GM12892 (cell line): ENCODE data around the gene ABHD4.
"Not testable (repeated sequence)": the region's sequence is repeated elsewhere in the genome, so short reads cannot be mapped to it uniquely, and the experiment has no call there.

Source experiments
- DNase-seq: peaks from one replicate; pipeline ENCODE4 v3.0.0; 2011; ENCODE audit not compliant: insufficient read length
- FAIRE-seq: peaks from 2 replicates; lab custom pipeline; 2011; peaks lifted over from hg19 to GRCh38; lab: Jason Lieb, UNC
- POLR2A ChIP-seq: IDR thresholded peaks from 2 replicates; pipeline ENCODE4 v1.6.1; 2011; ENCODE audit warnings: low read depth, low read length, control low read depth
- POLR2AphosphoS5 ChIP-seq: IDR thresholded peaks from 2 replicates; pipeline ENCODE4 v1.6.1; 2011; ENCODE audit warnings: low read depth, low read length, control low read depth
- TAF1 ChIP-seq: IDR thresholded peaks from 2 replicates; pipeline ENCODE4 v1.6.1; 2011; ENCODE audit warnings: low read depth, mild to moderate bottlenecking, control low read depth, low read length, borderline replicate concordance

Gene ABHD4

DNA sequence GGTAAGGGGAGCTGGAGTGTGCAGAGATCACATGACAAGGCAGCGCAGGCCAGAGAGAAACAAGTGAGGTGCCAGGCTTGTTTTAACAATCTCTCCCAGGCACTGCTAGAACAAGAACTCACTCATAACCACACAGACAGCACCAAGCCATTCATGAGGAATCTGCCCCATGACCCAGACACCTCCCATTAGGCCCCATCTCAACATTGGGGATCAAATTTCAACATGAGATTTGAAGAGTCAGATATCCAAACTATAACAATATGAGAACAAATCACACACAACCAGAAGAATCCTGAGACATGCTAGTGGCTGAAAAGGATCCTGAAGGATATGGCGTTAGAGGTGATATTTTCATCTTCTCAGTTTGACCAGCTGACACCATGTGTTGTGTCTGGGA, 24.2 kb downstream of the ABHD4 start:
- FAIRE-seq (no peak), DNase-seq (no peak)
- TF ChIP-seq POLR2AphosphoS5 = no peak
- TF ChIP-seq TAF1 = no peak
- no peak for TF ChIP-seq POLR2A

DNA sequence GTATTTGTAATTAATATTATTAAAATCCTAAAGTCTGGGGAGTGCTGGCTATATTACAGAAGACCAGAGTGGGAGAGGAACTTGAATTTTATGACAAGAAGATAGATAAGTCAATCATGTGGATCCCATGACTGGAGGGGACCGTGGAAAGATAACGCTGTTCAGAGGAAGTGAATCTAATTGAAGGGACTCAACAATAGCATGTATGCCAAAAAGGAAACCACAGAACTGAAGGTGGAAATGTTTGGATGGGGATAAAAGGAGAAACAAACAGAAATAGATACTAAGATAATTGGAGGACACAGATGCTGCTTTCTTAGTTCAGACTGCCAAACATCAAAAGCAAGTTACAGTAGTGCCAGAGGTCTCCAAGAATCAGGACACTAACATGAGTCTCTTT, 24.9 kb downstream of the ABHD4 start:
- FAIRE-seq (no peak), DNase-seq (no peak)
- TF ChIP-seq POLR2A (no peak), TAF1 (no peak), POLR2AphosphoS5 (no peak)

DNA sequence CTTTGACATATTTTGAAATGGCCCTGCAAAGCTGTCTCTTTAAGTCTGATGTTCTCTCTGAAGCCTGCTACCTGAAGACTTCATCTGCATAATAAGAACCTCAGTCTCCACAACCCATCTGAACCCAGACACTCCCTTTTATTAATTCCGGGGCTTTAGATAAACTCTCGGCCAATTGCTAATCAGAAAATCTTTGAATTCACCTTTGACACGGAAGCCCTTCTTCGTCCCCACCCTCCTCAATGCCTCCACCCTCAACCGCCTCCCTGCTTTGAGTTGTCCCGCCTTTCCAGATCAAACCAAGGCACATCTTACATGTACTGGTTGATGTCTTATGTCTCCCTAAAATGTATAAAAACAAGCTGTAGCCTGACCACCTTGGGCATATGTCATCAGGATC, 28.5 kb downstream of the ABHD4 start:
- no peak for TF ChIP-seq TAF1
- TF ChIP-seq POLR2AphosphoS5 = no peak
- no peak for TF ChIP-seq POLR2A
- DNase-seq (no peak), FAIRE-seq (no peak)

GRCh38 chr14:22627506-22628263, 29.6 kb downstream of the ABHD4 start:
- TF ChIP-seq POLR2A (no peak), TAF1 (no peak), POLR2AphosphoS5 (no peak)
- no peak for FAIRE-seq
- DNase-seq = no peak

DNA sequence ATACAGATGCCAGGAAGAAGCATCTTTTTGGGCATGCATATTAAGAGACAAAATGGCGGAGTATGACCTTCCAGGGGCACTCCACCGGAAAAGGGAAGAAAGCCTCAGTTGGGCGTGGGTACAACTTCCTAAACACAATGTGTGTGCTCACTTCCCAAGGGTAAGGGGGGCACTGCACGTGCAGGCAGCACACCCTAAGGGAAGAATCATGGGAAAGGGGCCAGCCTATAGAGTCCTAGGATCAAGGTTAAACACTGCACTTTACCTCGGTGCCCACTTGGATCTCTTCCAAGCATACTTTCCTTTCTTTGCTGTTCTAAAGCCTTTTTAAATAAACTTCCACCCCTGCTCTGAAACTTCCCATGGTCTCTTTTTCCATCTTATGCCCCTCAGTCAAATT, 31.3 kb downstream of the ABHD4 start:
- DNase-seq (no peak), FAIRE-seq (no peak)
- TF ChIP-seq POLR2A (no peak), TAF1 (no peak), POLR2AphosphoS5 (no peak)

DNA sequence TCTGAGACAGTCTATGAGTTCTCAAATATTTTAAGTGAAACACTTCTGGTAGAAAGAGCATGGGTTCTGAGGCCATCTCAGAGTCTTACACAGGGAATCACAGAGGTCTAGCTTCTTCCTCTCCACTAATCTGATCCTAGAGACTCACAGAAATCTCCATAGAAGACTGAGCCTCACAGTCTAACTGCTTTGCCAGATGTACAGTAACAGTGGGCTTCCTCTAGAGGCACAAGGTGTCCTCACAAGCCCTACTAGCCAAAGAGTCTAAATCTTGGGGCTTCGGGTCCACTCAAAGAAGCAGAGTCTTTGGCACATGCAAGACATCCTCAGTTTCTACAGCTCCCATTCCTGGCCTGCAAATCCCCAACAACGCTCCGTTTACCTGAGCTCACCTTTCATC, 32.0 kb downstream of the ABHD4 start:
- DNase-seq (no peak), FAIRE-seq (no peak)
- TF ChIP-seq POLR2A (no peak), POLR2AphosphoS5 (no peak)

DNA sequence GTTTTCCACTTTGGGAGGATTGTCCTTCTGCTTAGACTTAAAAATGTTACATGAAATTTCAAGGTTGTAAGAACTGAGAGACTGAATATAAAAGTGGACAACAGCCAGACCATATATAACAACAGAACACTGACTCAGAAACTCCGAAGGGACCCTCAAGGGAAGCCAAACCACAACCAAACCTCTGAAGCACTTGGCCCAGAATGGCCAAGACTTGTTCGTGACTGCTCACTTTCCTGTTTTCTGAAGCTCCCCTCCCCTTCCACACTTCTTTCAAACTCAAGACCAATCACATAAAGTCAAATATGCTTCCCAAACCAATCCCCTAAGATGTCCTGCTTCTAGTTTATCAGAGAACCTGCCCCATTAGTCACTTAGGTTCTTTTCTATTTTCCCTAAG, 32.4 kb downstream of the ABHD4 start:
- TF ChIP-seq TAF1 = no peak
- TF ChIP-seq POLR2AphosphoS5 = no peak
- TF ChIP-seq POLR2A = no peak
- FAIRE-seq = no peak
- DNase-seq = no peak

DNA sequence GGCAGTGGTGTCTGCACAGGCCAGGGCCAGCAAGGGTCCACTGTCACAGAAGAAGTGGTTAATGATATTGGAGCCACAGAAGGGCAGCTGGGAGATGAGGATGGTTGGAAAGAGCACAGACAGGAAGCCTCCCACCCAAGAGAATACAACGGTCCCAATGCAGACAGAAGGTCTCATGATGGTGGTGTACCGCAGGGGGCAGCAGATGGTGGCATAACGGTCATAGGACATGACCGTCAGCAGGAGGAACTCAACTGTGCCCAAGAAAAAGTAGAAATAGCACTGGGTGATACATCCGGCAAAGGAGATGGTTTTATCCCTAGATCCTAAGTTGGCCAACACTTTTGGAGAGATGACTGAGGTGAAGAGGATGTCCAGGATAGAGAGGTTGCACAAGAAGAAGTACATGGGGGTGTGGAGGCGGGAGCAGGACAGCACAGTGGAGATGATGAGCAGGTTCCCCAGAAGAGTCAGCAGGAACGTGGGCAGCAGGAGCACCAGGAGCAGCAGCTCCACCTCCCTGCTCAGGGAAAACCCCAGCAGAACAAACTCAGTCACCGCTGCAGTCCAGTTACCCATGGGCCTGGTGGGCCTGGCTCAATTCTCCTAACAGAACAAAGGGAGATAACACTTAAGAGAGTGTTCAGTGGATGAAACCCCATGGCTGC, 36.3 kb downstream of the ABHD4 start:
- FAIRE-seq (no peak), DNase-seq (no peak)
- TF ChIP-seq TAF1 (no peak), POLR2AphosphoS5 (no peak), POLR2A (no peak)

DNA sequence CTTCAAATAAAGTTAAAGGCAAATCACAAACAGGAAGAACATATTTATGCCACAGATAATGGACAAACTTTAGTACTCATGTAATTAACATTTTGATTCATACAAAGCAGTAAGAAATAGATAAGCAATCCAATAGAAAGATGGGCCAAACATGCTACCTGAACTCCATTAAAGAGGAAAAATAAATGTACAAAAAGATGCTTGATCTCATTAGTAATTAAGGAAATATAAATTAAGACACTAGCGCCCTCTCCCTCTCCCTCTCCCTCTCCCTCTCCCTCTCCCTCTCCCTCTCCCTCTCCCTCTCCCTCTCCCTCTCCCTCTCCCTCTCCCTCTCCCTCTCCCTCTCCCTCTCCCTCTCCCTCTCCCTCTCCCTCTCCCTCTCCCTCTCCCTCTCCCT, 37.9 kb downstream of the ABHD4 start:
- DNase-seq, FAIRE-seq: not testable (repeated sequence)

DNA sequence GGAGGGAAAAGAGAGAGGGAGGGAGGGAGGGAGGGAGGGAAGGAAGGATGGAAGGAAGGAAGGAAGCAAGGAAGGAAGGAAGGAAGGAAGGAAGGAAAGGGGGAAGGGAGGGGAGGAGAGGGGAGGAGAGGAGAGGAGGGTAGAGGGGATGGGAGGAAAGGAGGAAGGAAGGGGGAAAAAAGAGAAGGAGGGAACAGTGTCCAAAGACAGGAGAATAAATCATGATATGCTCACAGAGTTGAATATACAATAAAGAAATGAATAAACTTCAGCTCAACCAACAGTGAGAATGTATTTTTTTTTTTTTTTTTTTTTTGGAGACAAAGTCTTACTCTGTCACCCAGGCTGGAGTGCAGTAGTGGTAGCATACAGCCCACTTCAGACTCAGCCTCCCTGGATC, 42.1 kb downstream of the ABHD4 start:
- FAIRE-seq = no peak
- no peak for DNase-seq
- TF ChIP-seq POLR2A (no peak), TAF1 (no peak), POLR2AphosphoS5 (no peak)

DNA sequence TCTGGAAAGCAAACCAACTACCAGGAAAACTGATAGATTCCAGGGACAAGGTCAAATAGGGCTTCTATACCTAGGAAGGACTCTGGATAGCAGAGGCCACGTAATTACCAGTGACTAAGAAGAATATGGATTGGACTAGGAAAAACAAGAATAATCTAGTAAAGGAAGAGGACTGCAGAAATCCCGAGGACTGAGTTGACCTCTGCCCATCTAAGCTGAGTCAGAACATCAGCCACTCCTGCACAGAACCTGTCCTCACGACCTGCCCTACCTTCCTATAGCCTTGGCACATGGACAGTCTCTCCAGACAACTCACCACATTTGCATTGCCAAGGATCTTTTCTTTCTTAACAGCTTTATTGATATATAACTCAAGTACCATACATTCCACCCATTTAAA, 43.7 kb downstream of the ABHD4 start:
- no peak for DNase-seq
- TF ChIP-seq POLR2AphosphoS5 (no peak), POLR2A (no peak), TAF1 (no peak)
- FAIRE-seq = no peak

- DNase-seq (no peak), FAIRE-seq (no peak)
- TF ChIP-seq TAF1 (no peak), POLR2A (no peak), POLR2AphosphoS5 (no peak)
These were observed 46.2 kb downstream of the ABHD4 start, which contains the start of gene OR6J1 for GRCh38 chr14:22644305-22644635. TSS of gene OR6J1 (minus strand) at chr14:22644352. CDS start at chr14:22634811, 9,541 bp downstream.

GRCh38 chr14:22646570-22647254, 48.6 kb downstream of the ABHD4 start:
- FAIRE-seq (no peak), DNase-seq (no peak)
- TF ChIP-seq POLR2A (no peak), TAF1 (no peak), POLR2AphosphoS5 (no peak)
